NCI-H1436 treated with DMSO at 0.1 percent for 48 hours (cell line): ENCODE results near the gene CTNNA1.

Source experiments
- DNase-seq: peaks from one replicate; lab custom pipeline; 2025; lab: John Stamatoyannopoulos, UW

Gene CTNNA1

DNA sequence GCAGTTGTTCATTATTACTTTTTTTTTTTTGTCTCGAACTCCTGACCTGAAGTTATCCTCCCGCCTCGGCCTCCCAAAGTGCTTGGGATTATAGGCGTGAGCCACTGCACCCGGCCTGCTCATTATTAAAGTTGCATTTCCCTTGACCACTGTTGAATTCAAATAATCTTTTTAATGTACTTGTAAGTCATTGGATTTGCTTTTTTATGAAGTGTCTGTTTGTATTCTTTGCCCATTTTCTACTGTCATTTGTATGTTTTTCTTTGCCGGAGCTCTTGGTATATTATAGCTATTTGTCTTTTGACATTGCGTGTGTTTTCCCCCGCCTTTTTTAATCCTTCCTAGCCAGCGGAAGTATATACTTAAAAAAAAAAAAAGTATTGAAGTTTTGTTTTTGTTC lies 99.9 kb downstream of the CTNNA1 start:
- no peak for DNase-seq

DNA sequence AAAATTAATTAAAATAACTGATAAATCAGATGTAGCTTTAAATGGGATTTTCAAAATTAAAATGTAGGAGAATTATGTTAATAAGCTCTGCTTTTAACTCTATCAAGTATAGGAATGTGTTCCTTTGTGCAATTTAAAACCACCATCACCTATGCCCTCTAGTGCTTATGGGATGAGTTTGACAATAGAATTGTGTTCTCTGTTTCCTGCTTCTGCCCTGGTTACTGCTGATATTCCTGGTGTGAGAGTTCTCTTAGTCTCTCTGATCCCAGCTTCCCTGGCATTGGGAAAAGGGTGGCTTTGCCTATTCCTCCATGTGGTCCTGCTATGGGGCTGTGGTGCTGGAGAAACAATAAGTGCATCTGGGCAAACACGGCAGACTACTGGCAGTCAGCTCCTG lies 113.8 kb downstream of the CTNNA1 start:
- no peak for DNase-seq

GRCh38 chr5:138869038-138869437 lies 115.8 kb downstream of the CTNNA1 start:
- DNase-seq = no peak

GRCh38 chr5:138869763-138870500 lies 116.7 kb downstream of the CTNNA1 start:
- DNase-seq = no peak

- DNase-seq = no peak
Observed at GRCh38 chr5:138870611-138871010, 117.4 kb downstream of the CTNNA1 start.

- no peak for DNase-seq
Observed at GRCh38 chr5:138872841-138873465, 119.7 kb downstream of the CTNNA1 start.

DNA sequence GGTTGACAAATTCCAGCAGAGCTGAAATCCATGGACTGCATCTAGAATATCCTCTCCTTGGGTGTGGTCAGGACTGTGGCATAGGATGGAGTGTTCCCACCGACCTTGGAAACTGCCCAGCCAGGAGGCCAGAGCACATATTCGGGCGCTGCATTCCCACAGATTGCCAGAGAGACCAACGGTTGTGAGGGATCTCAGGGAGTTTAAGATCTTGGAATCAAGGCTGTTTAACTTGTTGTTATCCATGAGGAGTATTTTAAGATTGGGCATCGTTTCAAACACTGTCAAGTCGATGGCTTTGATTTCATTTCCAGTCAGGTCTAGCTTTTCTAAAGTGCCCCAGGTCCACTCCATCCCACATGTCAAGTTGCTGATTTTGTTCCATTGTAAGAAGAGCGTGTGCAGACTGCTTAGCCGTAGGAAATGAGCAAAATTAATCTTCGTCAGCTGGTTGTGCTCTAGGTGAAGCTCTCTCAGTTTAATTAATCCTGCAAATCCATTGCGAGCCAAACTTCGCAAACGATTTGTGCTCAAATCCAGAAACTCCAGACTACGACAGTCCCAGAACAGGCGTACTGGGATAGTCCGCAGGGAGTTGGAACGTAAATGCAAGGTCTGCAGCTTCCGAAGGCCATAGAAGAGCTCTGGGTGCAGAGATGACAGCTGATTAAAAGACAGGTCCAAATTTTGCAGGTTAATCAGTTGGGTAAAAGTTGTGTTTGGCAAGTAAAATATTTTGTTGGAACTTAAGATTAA lies 120.4 kb downstream of the CTNNA1 start:
- no peak for DNase-seq

DNA sequence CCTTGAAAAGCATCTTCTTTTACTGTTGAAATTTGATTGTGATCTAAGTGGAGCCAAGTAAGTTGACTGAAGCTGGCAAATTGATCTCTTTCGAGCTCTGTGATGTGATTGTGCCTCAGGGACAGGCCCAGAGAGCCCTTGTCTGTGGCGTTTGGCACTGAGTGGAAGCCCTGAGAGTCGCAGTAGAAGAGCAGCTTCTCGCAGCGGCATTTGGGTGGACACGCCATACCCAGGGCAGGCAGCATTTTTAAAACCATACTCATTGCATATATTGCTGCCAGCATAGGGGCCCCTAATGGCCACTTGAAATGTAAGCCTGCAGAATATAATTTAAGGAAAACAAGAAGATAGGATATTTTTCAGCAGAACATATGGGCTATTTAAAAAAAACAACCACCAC lies 121.0 kb downstream of the CTNNA1 start:
- no peak for DNase-seq

GRCh38 chr5:138874771-138875551 lies 121.7 kb downstream of the CTNNA1 start, which contains the start of gene LRRTM2:
Gene LRRTM2, minus strand, starts transcription at chr5:138875335. Its CDS starts 424 bp downstream, at chr5:138874911.
- DNase-seq = no peak

DNA sequence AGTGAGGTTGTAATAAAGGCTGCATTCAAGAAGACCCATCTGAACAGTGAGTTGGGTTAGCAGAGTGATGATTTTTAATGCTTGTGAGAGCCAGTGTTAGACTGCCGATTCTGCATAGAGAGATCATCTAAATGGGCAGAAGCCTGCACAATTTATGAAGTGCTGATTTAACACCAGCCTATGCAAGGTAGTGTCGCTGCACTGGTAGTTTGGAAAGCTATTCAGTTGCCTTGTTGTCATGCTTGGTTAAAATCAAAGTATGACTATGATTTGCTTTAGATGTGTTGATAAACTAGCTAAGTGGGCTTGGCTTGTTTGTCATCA lies 122.3 kb downstream of the CTNNA1 start:
- DNase-seq = no peak

DNA sequence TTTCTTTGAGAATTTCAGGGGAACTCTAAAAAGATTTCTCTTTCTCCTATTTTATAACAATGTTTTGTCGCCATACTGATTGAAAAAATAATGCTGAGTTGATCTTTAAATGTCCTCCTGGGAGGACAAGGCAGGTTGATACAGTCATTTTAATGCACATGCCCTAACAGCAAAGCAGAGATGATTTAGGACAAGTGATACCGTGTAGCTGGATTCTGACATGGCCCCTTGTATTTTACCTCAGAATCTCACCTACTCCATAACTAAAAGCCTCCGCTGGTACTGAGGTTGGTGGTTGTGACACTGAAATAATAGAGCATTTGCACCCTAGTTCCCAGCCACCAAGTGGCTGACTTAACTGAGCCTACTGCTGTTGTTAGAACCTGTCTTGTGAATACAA lies 122.7 kb downstream of the CTNNA1 start:
- no peak for DNase-seq

GRCh38 chr5:138876811-138877210 lies 123.6 kb downstream of the CTNNA1 start:
- DNase-seq = no peak

- no peak for DNase-seq
Observed at GRCh38 chr5:138878437-138879235, 125.4 kb downstream of the CTNNA1 start.

GRCh38 chr5:138883211-138883610 lies 130.0 kb downstream of the CTNNA1 start:
- DNase-seq = no peak

GRCh38 chr5:138884094-138884493 lies 130.9 kb downstream of the CTNNA1 start:
- DNase-seq = no peak

DNA sequence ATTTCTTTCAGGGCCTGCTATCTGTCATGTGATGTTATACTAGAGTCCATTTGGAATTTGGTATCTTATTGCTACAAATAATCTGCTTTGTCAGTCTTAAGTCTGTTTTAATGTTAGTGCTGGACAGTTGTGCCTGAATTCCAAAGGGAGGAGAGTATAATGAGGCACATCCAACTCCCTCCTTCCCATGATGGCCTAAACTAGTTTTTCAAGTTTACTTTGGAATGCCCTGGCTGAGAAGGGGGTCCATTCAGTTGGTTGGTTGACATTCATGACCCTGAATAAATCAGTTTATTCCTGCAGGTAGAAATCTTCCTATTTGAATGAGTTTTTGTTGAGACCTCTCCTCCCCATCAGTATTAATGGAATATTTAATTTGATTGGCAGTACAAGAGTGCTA lies 131.3 kb downstream of the CTNNA1 start:
- DNase-seq = no peak

DNA sequence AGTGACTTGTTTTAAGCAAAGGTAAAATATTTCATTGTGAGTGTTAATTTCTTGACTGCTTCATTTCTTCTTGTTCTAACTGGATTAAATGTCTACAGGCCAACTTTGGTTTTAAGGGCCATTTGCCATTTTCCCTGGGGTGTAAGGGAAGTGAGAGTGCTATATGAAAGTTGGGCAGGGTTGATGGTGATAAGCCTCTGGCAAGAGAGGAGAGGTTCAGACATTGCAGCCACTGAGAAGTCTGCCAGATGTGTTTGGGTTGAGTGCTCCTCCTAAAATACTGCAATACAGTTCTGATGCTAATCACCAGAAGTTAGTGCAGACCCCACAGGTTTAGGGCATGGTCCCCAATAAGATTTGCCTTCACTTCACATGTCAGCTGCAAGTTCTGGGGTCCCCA lies 136.8 kb downstream of the CTNNA1 start:
- DNase-seq = no peak

DNA sequence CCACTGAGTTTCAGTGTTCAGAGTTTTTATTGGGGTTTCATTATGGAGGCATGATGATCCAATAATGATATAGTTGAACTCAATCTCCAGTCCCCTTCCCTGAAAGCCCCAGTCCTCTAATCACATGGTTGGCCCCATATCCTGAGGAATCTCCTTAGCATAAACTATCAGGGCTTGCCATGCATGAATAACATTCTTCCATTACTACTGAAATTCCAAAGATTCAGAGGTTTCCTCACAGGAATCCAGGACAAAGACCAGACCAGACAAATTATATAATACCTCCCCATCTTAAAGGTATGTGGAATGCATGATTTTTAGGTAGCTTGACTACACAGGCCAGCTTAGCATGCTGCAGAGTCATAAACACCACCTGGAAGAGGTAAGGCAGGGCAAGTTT lies 137.4 kb downstream of the CTNNA1 start:
- no peak for DNase-seq

GRCh38 chr5:138895918-138896317 lies 142.7 kb downstream of the CTNNA1 start:
- no peak for DNase-seq

GRCh38 chr5:138898299-138898698 lies 145.1 kb downstream of the CTNNA1 start:
- DNase-seq = no peak

DNA sequence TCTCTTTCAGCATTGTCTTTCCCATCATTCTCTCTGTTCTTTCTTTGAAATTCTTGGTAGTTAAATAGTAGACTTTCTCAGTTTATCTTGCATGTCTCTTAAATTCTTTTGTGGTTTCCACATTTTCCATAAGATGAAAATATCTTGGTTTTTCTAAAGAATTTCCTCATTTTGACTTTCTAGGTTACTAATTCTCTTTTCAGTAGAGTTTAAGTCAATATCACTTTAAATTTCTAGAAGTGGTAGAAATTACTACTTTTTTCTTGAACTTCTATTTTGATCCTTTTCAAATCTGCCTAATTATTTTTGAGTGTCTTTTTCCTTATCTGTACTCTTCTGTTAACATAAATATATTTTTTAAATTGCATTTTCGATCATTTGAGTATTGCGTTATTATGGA lies 145.5 kb downstream of the CTNNA1 start:
- DNase-seq = no peak
